Stomach (tissue), 9 donors: ENCODE results near the gene LMBR1L. TPM values are rescaled to one million over a fixed set of nuclear protein-coding genes. Genes with fewer than 3 reads are reported as not detected.
"Not testable (repeated sequence)": the region's sequence is repeated elsewhere in the genome, so short reads cannot be mapped to it uniquely, and the experiment has no call there.

Source experiments
- DNase-seq, 2 donors: peaks; one replicate each; pipeline versions ENCODE4 v3.0.0 to v3.0.0-alpha.2; 2013 to 2019
- H3K27ac ChIP-seq, 5 donors: fragments of 200-600 bp in 4 of 5; sonication (generic) in 4 of 5; one replicate each; pipeline ENCODE4 v1.5.1; 2013 to 2019; ENCODE audit warnings: mild to moderate bottlenecking in 1 of 5, moderate library complexity in 1 of 5
- H3K27me3 ChIP-seq, 3 donors: fragments of 200-600 bp; sonication (generic); one replicate each; pipeline ENCODE4 v1.5.1; 2017 to 2019; ENCODE audit warnings: mixed run types in 1 of 3
- H3K36me3 ChIP-seq, 4 donors: fragments of 200-600 bp; sonication (generic); 1 replicate in 3 of 4; 2 replicates in 1 of 4; pipeline ENCODE4 v1.5.1; 2016 to 2019
- H3K4me1 ChIP-seq, 4 donors: fragments of 200-600 bp; sonication (generic); one replicate each; pipeline ENCODE4 v1.5.1; 2016 to 2019
- H3K4me3 ChIP-seq, 4 donors: fragments of 200-600 bp; sonication (generic) in 3 of 4; one replicate each; pipeline ENCODE4 v1.5.1; 2016 to 2019; ENCODE audit warnings: mild to moderate bottlenecking in 1 of 4
- H3K9me3 ChIP-seq, 4 donors: fragments of 200-600 bp; sonication (generic); one replicate each; pipeline ENCODE4 v1.5.1; 2016 to 2019
- EP300 ChIP-seq: sonication (generic); formaldehyde crosslinking; IDR thresholded peaks from one replicate; pipeline ENCODE4 v1.6.1; 2017; ENCODE audit warnings: antibody characterized with exemption
- POLR2A ChIP-seq, 4 donors: fragments of 450-650 bp; IDR thresholded peaks; one replicate each; pipeline ENCODE4 v1.6.1; 2016; ENCODE audit warnings: antibody characterized with exemption in 4 of 4, control low read depth in 2 of 4, mild to moderate bottlenecking in 1 of 4, moderate library complexity in 1 of 4
- POLR2AphosphoS5 ChIP-seq, 3 donors: sonication (generic); formaldehyde crosslinking; IDR thresholded peaks; one replicate each; pipeline ENCODE4 v1.6.1; 2016; ENCODE audit warnings: antibody characterized with exemption in 3 of 3
- WGBS, 5 donors: extraction: QIAGEN DNeasy Blood & Tissue Kit in 3 of 5; methylation state at CpG; one replicate each; pipeline versions ENCODE4 v1.1.5 to v1.1.7; 2013 to 2018; 5-methylcytosine and 5-hydroxymethylcytosine counted together
- intact Hi-C: fragments of 100-400 bp; cut with DNase I; formaldehyde crosslinking; loops from one replicate; pipeline ENCODE4 v1.15.1; 2023; ENCODE audit warnings: low total_unique reads
- polyA plus RNA-seq, 3 donors: library from polyadenylated mRNA; stranded (reverse); fragments of 200-250 nt; gene quantifications; one replicate each; pipeline ENCODE4 v1.2.3, GENCODE V29; 2013
- total RNA-seq, 5 donors: library from RNA; depleted of rRNA; stranded (reverse); fragments of >200 nt; gene quantifications; one replicate each; pipeline versions ENCODE4 v1.1.0 to v1.2.3, GENCODE V29; 2014 to 2016
- TF ChIP-seq, protein P1 (sequence below), 7 experiments: fragments of 450-650 bp in 4 of 7; fragments of 200-600 bp in 3 of 7; sonication (generic) in 3 of 7; IDR thresholded peaks; one replicate each; pipeline ENCODE4 v1.5.1; 2016 to 2019; ENCODE audit warnings: antibody characterized with exemption in 7 of 7, control low read depth in 2 of 7, mild to moderate bottlenecking in 1 of 7
- donor health status: healthy with polysubstance abuse.
- donor health status: Bipolar disorder and iron deficiency.
- donor health status: healthy.

LMBR1L gene
- total and polyA plus RNA-seq, 8 donors: 6.8 to 61.4 (median 30.1) TPM

DNA sequence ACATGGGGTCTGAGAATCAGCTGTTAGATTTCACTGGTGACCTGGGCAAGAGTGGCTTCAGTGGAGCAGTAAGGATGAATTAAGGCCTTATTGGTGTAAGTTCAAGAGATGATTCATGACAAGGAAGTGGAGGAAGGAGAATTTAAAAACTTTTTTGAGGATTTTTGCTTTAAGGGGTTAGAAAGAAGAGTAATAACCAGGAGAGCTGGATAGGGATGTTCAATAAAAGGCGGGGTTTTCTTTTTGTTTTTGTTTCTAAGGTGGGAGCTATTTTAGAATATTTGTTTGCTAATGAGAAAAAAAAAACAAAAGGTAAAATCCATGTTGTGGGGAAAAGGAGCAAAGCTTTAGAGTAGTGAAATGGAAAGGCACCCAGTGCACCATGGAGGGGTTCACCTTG is 35.8 kb upstream of the LMBR1L start:
- H3K36me3 ChIP-seq: no peaks in the 10 kb centered on the region
- H3K27ac ChIP-seq: no peak overlapping the region
- 93 to 100% (median 95%) methylated on average over 1 of the region's 1 CpG for WGBS, 5 donors
- DNase-seq: no peak
- TF ChIP-seq POLR2AphosphoS5 (IDR thresholded peaks at IDR 0.05): no peak
- TF ChIP-seq, protein P1, sequence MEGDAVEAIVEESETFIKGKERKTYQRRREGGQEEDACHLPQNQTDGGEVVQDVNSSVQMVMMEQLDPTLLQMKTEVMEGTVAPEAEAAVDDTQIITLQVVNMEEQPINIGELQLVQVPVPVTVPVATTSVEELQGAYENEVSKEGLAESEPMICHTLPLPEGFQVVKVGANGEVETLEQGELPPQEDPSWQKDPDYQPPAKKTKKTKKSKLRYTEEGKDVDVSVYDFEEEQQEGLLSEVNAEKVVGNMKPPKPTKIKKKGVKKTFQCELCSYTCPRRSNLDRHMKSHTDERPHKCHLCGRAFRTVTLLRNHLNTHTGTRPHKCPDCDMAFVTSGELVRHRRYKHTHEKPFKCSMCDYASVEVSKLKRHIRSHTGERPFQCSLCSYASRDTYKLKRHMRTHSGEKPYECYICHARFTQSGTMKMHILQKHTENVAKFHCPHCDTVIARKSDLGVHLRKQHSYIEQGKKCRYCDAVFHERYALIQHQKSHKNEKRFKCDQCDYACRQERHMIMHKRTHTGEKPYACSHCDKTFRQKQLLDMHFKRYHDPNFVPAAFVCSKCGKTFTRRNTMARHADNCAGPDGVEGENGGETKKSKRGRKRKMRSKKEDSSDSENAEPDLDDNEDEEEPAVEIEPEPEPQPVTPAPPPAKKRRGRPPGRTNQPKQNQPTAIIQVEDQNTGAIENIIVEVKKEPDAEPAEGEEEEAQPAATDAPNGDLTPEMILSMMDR (IDR thresholded peaks at IDR 0.05): no peak
- no peak for TF ChIP-seq EP300
- TF ChIP-seq POLR2A (IDR thresholded peaks at IDR 0.05): no peak
- no peaks in the 10 kb centered on the region for H3K27me3 ChIP-seq
- no peak overlapping the region for H3K4me3 ChIP-seq
- no peaks in the 10 kb centered on the region for H3K4me1 ChIP-seq
- H3K9me3 ChIP-seq: no peaks in the 10 kb centered on the region
- intact Hi-C loops: no loop called here

DNA sequence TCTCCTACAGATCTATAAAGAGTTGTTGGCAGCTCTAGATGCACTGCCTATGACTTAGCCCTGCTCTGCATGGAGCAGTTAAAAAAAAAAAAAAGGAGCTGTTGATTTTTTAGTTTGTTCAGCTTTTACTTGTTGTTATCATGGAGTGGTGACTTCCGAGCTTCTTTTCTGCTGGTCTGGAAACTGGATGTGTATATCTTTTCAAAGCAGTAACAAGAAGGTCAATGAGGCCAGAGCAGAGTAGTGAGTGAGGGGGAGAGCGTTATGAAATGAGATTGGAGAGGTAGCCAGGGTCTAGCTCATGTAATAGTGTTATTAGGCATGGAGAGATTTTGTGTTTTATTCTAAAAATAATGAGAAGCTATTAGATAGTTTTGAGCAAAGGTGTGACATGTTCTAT is 33.7 kb upstream of the LMBR1L start:
- WGBS, 5 donors: 71 to 85% (median 77%) methylated on average over 2 of the region's 2 CpGs
- Histone ChIP-seq H3K4me3 (no peak overlapping the region), H3K36me3 (no peaks in the 10 kb centered on the region), H3K9me3 (no peaks in the 10 kb centered on the region), H3K4me1 (no peaks in the 10 kb centered on the region), H3K27me3 (no peaks in the 10 kb centered on the region), H3K27ac (no peak overlapping the region)
- DNase-seq: no peak
- TF ChIP-seq POLR2A (IDR thresholded peaks at IDR 0.05) (no peak), POLR2AphosphoS5 (IDR thresholded peaks at IDR 0.05) (no peak), EP300 (no peak)
- TF ChIP-seq, protein P1 (IDR thresholded peaks at IDR 0.05): no peak
- intact Hi-C loops: no loop called here

DNA sequence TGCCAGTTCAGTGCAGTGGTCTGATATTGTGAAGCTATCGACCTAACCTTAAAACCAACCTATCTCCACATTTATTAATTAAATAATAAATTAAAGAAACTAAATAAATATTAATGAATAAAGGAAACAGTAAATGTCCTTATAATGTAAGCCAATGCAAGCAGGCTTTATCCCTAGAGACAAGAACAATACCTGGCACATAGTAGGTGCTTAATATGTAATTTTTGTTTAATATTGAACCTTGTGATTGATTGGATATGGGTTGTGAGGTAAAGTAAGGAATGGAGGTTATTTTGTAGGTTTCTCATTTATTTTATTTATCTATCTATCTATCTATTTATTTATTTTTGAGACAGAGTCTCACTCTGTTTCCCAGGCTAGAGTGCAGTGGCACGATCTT is 28.4 kb upstream of the LMBR1L start:
- no peaks in the 10 kb centered on the region for H3K36me3 ChIP-seq
- no peak overlapping the region for H3K27ac ChIP-seq
- no peaks in the 10 kb centered on the region for H3K27me3 ChIP-seq
- no peak overlapping the region for H3K4me3 ChIP-seq
- intact Hi-C loops: no loop called here
- H3K9me3 ChIP-seq: no peaks in the 10 kb centered on the region
- DNase-seq: no peak
- no peaks in the 10 kb centered on the region for H3K4me1 ChIP-seq
- WGBS, 5 donors: 80 to 90% (median 85%) methylated on average over 2 of the region's 2 CpGs
- TF ChIP-seq EP300 (no peak), POLR2AphosphoS5 (IDR thresholded peaks at IDR 0.05) (no peak), POLR2A (IDR thresholded peaks at IDR 0.05) (no peak)
- TF ChIP-seq, protein P1 (IDR thresholded peaks at IDR 0.05): no peak

DNA sequence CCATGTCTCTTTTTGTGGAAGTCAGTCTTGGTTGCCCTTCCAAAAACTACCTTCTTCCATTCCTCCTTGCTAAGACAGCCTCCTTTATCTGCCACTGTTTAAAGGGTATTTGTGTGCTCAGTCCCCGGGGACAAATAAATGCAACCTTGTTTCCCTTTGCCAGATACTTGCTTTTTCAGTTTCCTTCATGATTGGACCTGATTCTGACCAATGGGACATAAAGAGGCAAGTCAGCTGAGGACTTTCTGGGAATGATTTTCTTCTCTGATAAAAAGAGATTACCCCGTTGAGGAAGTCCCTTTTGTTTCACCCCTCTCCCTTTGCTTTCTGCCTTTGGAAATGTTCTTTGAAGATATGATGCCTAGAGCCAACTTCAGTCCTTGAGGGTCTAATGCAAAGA is 27.9 kb upstream of the LMBR1L start:
- H3K4me3 ChIP-seq: no peak overlapping the region
- intact Hi-C loops: no loop called here
- no peak for DNase-seq
- H3K27me3 ChIP-seq: no peaks in the 10 kb centered on the region
- peaks cover 0 to 4% (median under 1%) of the 10 kb centered on the region in 4 donors for H3K4me1 ChIP-seq
- no peaks in the 10 kb centered on the region for H3K36me3 ChIP-seq
- TF ChIP-seq POLR2AphosphoS5 (IDR thresholded peaks at IDR 0.05): no peak
- no peak for TF ChIP-seq EP300
- TF ChIP-seq POLR2A (IDR thresholded peaks at IDR 0.05): no peak
- no peaks in the 10 kb centered on the region for H3K9me3 ChIP-seq
- WGBS, 5 donors: 24 to 45% (median 31%) methylated on average over 2 of the region's 2 CpGs
- no peak overlapping the region for H3K27ac ChIP-seq

DNA sequence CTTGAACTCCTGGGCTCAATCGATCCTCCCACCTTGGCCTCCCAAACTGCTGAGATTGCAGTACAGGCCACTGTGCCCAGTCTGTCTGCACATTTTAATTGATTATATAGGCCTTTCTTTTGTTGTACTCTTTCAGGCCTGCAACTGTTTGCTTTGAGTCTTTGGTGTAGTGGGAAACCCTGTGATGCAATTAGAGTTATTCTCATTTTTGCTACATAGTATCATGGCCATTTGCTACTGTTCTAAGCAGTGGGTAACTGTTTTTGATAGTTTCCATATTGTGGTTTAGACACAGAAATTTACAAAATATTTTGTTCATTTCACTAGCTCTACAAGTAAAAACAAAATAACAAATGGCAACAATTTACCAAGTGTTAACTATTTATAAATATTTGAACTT is 26.8 kb upstream of the LMBR1L start:
- DNase-seq: no peak
- 93 to 100% (median 97%) methylated on average over 1 of the region's 1 CpG for WGBS, 5 donors
- intact Hi-C loops: no loop called here
- no peak for TF ChIP-seq POLR2A (IDR thresholded peaks at IDR 0.05)
- TF ChIP-seq, protein P1 (IDR thresholded peaks at IDR 0.05): no peak
- no peak for TF ChIP-seq EP300
- no peak for TF ChIP-seq POLR2AphosphoS5 (IDR thresholded peaks at IDR 0.05)
- Histone ChIP-seq H3K27ac (no peak overlapping the region), H3K4me1 (peaks cover 0 to 15% (median 10%) of the 10 kb centered on the region in 4 donors), H3K36me3 (no peaks in the 10 kb centered on the region), H3K4me3 (no peak overlapping the region), H3K9me3 (no peaks in the 10 kb centered on the region), H3K27me3 (no peaks in the 10 kb centered on the region)

DNA sequence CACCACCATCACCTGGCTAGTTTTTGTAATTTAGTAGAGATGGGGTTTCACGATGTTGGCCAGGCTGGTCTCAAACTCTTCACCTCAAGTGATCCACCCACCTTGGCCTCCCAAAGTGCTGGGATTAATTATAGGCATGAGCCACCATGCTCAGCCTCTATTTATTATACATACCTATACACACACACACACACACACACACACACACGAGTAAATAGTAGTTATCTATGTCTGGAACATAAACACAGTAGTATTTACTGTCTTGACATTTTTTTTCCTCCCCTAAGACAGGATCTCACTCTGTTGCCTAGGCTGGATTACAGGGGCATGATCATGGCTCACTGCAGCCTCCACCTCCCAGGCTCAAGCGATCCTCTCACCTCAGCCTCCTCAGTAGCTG is 26.4 kb upstream of the LMBR1L start:
- intact Hi-C loops, H3K36me3 ChIP-seq, DNase-seq, H3K27me3 ChIP-seq, H3K4me3 ChIP-seq, H3K27ac ChIP-seq, H3K9me3 ChIP-seq: not testable (repeated sequence)
- H3K4me1 ChIP-seq: peaks cover 4 to 20% (median 14%) of the 10 kb centered on the region in 4 donors
- WGBS, 5 donors: 76 to 88% (median 82%) methylated on average over 3 of the region's 3 CpGs
